Adrenal gland (tissue), 5 donors: ENCODE data around the gene MS4A10.

Experiments used
- CTCF ChIP-seq, 6 experiments: fragments of 450-650 bp in 4 of 6; fragments of 200-600 bp in 2 of 6; sonication (generic) in 1 of 6; IDR thresholded peaks; 1 replicate in 5 of 6; 2 replicates in 1 of 6; pipeline versions ENCODE4 v1.5.1 to v1.8.0; 2016 to 2021; ENCODE audit warnings: antibody characterized with exemption in 6 of 6, mild to moderate bottlenecking in 2 of 6, moderate library complexity in 1 of 6
- POLR2A ChIP-seq, 2 donors: fragments of 450-650 bp; IDR thresholded peaks; one replicate each; pipeline ENCODE4 v1.6.1; 2017; ENCODE audit warnings: antibody characterized with exemption in 2 of 2, mild to moderate bottlenecking in 2 of 2, moderate library complexity in 1 of 2
- donor health status: DM: no; HTN: no; CAD: no.

- TF ChIP-seq CTCF (IDR thresholded peaks at IDR 0.05) = no peak
- no peak for TF ChIP-seq POLR2A (IDR thresholded peaks at IDR 0.05)
Observed at GRCh38 chr11:60836866-60837515, 51.9 kb downstream of the MS4A10 start.
